ENCODE results near the gene MPHOSPH9.

MPHOSPH9 gene

DNA sequence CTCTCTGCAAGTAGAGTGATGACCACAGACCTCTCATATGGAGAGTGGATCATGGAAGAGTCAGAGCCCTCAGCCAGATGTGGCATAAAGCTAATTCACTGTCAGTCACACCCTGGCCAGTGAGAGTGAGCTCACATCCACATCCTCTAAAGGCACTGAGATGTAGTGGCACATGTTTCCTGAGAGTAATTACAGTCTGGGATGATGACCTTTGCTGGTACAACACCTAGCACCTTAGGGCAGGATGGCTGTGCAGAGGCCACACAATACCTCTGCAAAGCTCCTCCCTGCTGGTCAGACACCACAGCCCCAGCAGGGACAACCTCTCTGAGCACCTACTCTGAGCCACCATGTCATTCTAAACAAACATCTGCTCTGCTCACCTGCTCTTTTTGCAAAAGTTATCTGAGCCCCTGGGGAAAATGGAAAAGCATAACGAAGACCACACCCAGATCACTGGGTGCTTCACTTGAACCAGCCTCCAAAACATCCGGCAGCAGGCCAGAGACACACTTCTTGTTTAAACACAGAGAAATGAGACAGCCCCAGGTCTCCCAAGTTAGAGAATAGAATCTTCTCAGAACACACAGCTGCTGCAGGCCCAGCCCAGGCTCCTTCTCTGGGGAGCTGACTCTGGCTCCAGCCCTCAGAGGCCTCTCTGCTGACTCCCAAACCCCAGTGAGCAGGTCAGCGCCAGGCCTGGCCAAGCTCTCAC, 112.3 kb downstream of the MPHOSPH9 start:
- DNase-seq, result no peak

DNA sequence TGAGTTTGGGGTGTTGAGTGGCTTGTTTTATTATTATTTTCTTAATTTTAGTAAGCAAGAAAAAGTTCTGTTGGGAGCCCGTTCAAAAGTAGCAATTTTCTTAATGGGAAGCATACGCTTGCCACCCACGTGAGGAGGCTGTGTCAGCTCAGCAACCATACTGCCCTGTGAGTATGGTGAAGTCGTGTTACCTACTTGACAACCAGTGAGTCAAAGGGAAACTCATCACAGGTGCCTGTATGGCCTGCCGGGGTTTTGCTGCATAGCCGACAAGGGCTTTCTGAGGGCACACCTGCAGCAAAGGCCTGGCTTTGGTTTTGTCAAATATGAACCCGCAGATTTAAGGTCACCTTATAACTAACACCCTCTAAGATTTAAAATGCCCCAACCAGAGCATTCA, 113.1 kb downstream of the MPHOSPH9 start:
- DNase-seq, result no peak

DNA sequence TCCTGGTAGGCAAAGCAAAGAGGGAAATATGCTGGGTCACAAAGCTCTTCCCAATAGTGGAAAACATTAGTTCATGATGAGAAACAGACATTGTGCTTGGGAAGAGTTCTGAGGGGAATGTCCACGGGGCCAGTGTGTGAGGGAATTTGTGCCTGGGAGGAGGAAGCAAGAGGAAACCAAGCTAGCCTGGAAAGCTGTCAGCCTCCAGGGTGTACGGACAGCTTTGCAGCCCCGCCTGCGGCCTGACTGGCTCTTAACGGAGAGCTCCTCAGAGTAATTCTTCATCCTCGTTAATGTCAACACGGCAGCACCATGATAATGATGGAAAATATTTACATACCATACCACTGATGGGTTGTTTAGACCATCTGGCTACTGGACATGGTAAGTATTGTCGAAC, 114.4 kb downstream of the MPHOSPH9 start:
- no peak for DNase-seq

DNA sequence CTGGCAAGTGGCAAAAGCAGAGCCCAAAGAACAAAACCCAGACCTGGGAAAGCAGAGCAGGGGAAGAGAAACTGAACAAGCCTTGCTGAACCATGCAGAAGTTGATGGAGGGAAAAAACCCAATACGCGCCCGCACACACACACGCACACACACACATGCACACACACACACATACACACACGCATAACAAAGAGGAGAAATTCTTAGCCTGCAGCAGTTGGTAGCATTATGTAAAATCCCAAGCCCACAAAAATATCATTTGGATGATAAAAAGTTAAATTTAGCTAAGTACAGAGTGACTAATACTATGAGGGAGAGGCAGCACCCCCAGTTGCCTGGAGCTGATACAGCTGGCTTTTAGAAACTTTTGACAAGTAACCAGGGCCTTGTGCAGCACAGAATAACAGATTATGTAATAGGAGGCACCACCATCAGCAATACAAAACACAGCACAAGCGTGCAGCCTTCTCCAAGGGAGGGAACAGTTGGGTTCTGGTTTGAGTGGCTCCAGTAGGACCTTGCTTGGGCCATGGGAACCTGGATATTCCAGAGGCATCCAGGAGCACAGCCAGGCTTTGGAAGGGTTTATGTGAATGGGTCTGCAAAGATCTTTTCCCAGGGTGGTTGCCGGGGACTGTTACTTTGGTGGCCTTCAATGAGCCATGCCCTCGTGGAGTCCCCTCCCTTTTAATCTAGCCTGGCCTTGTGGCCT, 117.4 kb downstream of the MPHOSPH9 start:
- DNase-seq, result peak; percentile 85

DNA sequence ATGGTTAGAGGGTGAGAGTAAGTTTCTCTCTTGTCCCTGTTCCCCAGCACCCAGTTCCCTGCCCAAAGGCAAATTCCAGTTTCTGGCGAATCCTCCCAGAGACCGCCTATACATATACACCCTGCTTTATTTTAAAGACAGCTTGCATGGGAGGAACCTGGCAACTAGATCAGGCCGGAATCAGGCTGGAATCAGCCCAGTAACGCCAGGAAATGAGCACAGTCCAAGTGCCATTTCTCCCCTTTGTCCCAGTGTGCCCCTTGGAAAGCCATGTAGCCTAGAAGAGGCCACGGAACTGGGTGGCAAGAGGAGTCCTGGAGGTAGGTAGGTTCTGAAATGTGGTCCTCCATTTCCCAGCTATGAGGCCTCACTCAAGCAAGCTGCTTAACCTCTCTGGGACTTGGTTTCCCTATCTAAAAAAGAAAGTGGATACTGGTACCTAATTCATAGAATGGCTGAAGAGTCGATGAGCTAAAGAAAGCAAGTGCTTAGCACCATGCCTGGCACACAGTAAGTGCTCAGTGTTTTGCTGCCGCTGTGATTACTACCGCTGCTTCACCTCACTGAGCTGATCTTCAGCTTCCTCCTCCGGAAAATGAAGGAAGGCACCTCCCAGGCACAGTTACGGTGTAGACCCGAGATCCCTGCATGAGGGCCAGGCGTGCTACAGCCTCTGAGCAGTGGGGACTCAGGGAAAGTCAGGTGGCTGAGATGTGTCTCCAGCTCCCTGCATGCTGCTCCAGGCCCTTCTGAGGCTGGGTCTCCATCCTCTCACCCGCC, 118.4 kb downstream of the MPHOSPH9 start:
- DNase-seq, result no peak

DNA sequence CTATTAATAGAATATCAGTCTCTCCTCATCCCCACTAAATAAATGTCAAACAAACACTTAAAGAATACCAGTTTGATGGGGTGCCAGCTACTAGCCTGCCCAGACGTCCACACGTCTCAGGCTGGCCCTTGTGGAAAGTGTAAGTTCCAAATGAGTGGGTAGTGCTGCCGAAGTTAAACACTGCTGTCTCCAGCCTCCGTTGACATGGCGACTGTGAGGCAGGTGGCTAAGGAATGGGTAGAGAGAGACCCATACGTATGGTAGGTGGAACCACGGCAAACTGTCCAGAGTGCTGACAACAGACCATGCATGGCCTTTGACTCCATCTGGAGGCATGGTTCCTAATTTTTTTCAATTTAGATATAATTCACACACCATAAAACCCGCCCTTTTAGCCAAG, 119.9 kb downstream of the MPHOSPH9 start:
- DNase-seq, result no peak

DNA sequence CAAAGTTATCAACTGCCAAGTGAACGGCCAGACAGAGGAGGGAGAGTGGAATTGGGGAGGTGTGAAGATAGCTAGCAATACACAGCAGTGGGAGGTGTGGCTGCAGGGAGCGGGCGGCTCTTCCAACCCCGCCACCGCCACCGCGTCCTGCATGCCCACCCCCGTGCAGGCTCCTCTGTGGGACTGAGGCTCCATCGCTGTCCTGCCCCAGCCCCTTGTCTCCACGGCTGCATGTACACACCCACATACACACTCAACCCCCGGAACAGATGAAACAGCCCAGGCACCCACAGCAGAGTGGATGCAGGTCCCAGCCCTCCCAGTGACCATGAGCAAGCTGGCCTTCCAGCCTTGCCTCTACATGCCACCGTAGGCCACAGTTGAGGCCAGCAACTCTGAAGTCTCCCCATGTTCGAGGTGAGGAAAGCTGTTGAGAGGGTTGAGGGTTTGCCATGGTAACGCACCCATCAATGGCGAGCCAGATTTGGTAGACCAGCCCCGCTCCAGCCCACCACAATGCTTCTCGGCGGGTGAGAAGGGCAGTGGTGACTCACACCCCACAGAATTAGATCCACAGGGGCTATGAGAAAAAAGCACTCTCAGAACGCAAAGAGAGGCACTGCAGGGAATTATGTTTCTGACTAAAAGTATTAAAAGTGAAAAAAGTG, 121.3 kb downstream of the MPHOSPH9 start:
- peak; percentile 47 for DNase-seq

DNA sequence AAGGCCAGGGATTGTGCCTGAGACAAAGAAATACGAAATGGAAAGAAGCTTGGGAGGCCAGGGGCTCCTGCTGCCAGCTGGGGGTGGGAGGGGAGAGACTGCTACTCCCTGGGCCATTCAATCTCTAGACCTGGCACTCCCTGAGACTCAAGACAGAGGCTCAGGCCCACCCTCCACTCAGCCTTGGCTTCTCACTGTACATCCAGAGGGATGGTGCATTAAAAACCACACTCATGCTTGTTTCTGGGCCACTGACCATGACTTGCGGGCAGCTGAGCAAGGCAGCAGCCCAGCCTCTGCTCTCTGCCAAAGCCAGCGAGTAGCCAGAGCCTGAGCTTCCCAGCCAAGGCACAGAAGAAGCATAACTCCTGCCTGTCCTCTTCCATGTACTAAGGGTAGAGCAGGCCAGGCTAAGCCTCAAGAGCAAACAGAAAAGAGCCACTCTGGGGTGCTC, 123.6 kb downstream of the MPHOSPH9 start:
- DNase-seq, result no peak

DNA sequence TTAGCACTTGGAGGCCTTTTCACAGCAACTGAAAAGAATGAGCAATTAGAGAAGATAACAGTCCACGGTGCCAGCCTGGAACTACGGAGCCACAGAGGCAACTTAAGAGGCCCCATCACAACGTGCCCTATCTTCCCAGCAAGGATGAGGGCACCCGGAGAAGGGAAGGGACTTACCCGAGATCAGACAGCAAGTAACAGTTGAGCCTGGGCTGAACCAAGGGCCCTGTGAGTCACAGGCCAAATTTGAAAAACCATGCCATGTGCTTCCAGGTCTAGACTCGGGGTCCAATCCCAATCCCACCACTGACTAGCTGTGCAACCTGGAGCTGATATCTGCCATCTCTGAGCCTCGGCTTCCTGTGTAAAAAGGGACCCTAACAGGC, 124.3 kb downstream of the MPHOSPH9 start:
- DNase-seq, result no peak

DNA sequence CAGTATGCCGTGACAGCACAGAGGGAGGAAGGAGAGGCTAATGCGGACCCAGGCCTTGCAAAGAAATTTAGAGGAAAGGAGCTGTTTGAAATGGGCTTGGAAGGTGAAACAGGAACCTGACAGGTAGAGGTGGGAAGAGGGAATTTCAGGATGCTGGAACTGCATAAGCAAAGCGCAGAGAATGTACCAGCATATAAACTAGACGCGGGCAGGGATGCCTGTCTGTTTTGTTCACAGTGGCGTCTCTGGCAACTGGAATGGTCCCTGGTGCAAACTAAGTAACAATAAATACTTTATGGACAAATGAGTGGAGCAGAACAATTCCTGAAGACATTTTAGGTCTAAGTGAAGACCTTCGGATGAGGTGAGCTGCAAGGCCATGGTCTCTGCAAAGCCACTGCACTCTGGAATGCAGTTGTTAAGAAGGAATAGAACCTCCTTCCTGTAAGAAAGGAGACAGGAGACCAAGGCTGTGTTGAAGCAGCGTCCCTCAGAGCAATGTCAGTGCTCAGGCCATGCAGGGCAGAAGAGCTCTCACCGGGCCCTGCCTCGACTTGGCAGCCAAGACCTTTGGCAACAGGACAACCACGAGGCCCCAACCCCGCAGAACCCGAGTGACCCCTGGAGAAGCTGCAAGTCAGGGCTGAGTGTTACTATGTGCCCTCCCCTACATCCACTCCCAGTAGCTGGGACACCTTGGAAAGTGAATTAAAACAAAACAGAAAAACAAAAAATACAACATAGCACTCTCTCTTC, 124.8 kb downstream of the MPHOSPH9 start:
- no peak for DNase-seq

DNA sequence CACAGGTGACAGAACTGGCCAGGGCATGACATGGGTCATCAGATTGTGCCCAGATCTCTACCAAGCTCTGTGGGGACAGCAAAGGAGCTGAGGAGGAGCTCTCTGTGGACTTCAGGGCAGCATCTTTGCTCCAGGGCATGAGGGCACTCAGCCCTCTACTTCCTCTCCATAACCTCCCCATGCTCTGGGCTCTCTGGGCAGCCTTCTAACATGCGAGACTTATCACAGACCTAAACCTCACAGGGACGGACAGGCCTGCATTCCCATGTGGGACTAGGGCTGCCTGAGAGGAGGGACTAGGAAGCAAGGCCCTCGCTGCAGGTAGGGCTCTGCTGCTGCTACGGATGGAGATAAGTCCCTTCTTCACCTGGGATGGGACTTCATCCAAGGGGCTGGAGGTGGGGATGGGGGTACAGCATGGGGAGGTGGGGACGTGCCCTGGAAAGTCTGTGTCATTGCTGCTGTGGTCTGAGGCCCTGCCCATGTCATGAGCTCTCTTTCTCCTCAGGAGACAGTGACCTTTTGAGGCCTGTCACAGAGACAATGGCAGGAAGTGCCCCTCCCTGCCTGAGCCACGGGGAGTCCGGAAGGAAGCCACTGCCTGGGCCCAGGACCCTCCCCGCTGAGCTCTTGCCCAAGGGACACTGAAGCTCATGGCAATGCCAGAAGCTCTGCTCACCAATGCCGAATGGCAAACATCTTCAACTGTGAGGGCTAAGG, 126.1 kb downstream of the MPHOSPH9 start:
- DNase-seq, result peak; percentile 83

DNA sequence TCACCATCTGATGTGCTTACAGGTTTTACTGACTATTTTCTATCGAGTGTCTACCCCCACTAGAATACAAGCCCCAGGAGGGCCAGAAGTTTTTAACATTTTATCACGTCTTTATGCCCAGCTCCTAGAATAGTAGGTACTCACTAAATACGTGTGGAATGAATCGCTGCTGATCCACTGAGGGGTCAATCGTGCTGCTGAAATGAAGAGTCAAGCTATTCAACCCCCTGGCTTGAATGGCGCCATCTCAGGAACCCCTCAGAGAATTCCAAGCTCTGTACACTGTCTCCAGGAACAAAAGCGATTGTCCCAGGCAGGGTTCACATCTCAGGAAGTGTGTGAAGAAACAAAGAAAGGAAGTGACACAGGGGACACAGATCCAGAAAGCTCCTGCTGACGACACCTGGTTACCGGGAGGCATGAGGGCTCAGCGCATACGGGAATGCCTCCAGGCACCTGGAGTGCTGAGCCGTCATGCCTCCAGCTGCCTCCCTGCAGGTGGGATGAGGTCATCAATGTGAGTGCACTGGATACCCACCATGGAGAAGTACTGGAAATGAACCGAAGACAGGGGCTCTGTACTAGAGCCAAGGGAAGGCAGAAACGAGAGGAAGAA, 127.6 kb downstream of the MPHOSPH9 start:
- DNase-seq, result no peak

DNA sequence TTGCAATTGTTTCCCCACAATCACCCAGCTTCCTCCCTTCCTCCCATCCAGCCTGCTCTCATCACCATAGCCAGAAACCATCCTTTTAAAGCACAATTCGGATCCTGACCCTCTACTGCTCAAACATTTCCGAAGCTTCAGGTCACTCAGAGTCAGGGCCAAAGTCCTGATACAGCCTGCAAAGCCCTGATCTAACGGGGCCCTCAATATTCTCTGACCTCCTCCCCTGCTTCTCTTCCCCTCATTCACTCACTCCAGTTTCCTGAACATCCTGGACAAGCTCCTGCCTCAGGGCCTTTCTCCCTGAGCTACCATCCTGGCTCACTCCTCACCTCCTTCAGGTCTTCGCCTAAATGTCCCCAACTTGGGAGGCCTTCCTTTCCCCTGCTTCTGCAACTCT, 128.1 kb downstream of the MPHOSPH9 start:
- DNase-seq, result no peak

All from MV-4-11 (cell line).